GM10248 (cell line): ENCODE results near the gene SUN1.

ENCODE experiments used
- CTCF ChIA-PET: fragments of 300-600 bp; sonication (Branson Sonifier 250); formaldehyde crosslinking; extraction: SDS; loops from one replicate; lab custom pipeline; 2021; ENCODE audit warnings: antibody characterized with exemption; lab: Yijun Ruan, JAX
- POLR2A ChIA-PET: fragments of 350-650 bp; sonication (Branson Sonifier 250); formaldehyde crosslinking; extraction: SDS; loops from one replicate; lab custom pipeline; 2020; ENCODE audit warnings: antibody characterized with exemption; lab: Yijun Ruan, JAX
- DNase-seq: peaks from one replicate; pipeline ENCODE4 v3.0.0; 2012; ENCODE audit errors: extremely low spot score
- TF ChIP-seq, protein P1 (sequence below): IDR thresholded peaks from 2 replicates; pipeline ENCODE4 v1.5.1; 2012; ENCODE audit warnings: mild to moderate bottlenecking, low read depth; ENCODE audit errors: extremely low read depth, missing control alignments, control extremely low read depth

The SUN1 gene

DNA sequence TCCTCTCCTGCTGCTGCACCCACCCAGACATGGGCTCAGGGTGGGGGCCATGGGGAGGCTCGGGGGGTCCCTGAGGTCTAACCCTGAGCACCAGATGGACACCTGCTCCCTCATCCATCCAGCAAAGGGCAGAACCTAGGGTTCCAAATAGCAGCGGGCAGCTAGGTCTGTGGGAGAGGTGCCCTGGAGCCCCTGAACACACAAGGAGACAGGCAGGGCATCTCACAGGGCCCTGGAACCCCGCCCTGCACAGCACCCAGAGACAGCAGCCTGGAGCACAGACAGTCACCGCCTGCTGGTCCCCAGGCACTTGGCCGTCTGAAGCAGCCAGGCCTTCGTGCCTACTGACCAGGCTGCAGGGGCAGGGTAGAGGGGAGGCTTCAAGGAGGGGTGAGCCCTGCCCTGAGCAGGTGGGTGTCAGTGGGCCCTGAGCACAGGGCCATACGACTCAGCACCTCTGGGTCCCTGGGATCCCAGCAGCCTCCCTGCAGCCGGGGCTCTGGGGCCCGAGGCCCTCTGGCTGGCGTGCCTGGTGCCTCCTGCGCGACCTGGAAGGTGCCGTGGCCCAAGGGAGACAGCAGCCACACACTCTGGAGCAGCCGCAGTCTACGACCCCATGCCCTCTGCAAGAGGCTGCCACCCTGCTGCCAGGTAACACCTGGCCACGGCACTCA lies 82.4 kb downstream of the SUN1 start:
- CTCF ChIA-PET, result no interaction called here
- TF ChIP-seq, protein P1, sequence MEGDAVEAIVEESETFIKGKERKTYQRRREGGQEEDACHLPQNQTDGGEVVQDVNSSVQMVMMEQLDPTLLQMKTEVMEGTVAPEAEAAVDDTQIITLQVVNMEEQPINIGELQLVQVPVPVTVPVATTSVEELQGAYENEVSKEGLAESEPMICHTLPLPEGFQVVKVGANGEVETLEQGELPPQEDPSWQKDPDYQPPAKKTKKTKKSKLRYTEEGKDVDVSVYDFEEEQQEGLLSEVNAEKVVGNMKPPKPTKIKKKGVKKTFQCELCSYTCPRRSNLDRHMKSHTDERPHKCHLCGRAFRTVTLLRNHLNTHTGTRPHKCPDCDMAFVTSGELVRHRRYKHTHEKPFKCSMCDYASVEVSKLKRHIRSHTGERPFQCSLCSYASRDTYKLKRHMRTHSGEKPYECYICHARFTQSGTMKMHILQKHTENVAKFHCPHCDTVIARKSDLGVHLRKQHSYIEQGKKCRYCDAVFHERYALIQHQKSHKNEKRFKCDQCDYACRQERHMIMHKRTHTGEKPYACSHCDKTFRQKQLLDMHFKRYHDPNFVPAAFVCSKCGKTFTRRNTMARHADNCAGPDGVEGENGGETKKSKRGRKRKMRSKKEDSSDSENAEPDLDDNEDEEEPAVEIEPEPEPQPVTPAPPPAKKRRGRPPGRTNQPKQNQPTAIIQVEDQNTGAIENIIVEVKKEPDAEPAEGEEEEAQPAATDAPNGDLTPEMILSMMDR, result no peak
- DNase-seq, result no peak
- POLR2A ChIA-PET, result no interaction called here

DNA sequence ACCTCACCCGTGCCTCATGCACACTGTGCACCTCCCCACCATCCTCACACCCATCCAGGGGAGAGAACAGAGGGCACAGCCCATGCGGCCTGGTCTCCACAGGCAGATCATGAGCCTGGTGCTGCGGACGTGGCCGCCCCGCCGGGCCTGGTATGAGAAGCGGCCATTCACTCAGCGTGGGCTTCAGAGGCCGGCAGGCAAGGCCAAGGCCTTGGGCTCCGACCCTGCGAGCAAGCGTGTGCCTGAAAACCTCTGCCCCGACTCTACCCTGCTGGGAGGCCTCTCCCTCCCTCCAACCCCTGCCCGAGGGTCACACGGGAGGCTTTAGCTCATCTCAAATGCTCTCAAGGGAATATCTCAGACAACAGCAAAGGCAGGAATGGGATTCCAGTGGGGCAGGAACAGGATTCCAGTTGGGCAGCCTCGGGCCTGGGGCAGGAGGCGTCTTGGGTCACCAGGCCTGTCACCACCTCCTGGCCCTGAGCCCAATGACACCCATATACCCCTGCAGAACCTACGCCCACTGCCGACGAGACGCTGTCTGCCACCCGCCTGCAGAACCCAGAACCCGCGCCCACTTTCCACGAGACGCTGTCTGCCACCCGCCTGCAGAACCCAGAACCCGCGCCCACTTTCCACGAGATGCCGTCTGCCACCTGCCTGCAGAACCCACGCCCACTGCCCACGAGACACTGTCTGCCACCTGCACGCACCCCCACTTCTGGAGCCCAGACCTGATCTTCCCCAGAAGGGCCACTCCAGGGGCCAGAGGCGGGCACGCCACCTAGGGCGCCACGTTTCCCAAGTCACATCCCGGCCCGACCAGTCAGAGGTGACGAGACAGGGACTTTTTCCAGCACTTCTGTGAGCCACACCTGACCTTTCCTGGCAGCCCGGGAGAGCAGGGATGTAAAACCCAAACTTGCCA lies 83.3 kb downstream of the SUN1 start:
- ChIA-PET POLR2A (no interaction called here), CTCF (no interaction called here)
- TF ChIP-seq, protein P1, result no peak
- no peak for DNase-seq

- ChIA-PET CTCF (no interaction called here), POLR2A (no interaction called here)
- TF ChIP-seq, protein P1, result no peak
- no peak for DNase-seq
These were observed 84.1 kb downstream of the SUN1 start for GRCh38 chr7:916291-916941.

DNA sequence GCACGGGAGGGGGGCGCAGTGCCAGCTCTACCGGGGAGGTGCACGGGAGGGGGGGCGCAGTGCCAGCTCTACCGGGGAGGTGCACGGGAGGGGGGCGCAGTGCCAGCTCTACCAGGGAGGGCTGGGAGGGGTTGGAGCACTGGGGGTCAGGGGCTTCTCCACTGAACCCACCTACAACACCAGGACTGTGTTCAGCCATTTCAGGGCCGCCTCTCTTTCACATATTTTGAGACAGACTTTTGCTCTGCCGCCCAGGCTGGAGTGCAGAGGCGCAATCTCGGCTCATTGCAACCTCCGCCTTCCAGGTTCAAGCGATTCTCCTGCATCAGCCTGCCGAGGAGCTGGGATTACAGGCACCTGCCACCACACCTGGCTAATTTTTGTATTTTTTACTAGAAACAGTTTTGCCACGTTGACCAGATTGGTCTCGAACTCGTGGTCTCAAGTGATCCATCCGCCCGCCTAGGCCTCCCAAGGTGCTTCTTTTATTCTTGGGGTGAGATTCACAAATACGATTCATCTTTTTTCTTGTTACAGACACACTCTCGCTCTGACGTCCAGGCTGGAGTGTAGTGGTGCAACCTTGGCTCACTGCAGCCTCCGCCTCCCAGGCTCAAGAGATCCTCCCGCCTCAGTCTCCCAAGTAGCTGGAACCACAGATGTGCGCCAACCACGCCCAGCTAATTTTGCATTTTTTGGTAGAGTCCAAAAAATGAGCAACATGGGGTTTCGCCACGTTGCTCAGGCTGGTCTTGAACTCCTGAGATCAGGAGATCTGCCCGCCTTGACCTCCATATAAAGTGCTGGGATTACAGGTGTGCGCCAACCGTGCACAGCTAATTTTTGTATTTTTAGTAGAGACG lies 85.2 kb downstream of the SUN1 start:
- TF ChIP-seq, protein P1, result no peak
- no peak for DNase-seq
- CTCF ChIA-PET, result interaction anchor here (1.1 to 1.5 kb wide), 3 partner anchors 8 to 75 kb away, joined by 3 to 7 read pairs (median 6); no protein-coding TSS in a partner anchor
- POLR2A ChIA-PET, result no interaction called here

DNA sequence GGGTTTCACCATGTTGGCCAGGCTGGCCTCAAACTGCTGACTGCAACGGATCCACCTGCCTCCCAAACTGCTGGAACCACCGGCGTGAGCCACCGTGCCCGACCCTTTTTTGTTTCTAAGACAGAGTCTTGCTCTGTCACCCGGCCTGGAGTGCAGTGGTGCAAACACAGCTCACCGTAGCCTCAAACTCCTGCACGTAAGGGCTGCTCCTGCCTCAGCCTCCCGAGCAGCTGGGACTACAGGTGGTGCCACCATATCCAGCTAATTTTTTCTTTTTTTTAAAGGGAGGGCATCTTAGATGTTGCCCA lies 85.8 kb downstream of the SUN1 start:
- no peak for DNase-seq
- POLR2A ChIA-PET, result no interaction called here
- CTCF ChIA-PET, result interaction anchor here (1.1 to 1.5 kb wide), 3 partner anchors 8 to 75 kb away, joined by 3 to 7 read pairs (median 6); no protein-coding TSS in a partner anchor
- TF ChIP-seq, protein P1, result no peak
